Dermis lymphatic vessel endothelial cell (primary cell): Measurements from ENCODE around the gene PRAMEF7. TPM values are rescaled to one million over a fixed set of nuclear protein-coding genes. Genes with fewer than 3 reads are reported as not detected.

Experiments used
- total RNA-seq: library from RNA; depleted of rRNA; stranded (reverse); fragments of >200 nt; gene quantifications from 2 replicates; pipeline ENCODE4 v1.2.1, GENCODE V29; 2014

Gene PRAMEF7
- total RNA-seq = not detected in 2 replicates

DNA sequence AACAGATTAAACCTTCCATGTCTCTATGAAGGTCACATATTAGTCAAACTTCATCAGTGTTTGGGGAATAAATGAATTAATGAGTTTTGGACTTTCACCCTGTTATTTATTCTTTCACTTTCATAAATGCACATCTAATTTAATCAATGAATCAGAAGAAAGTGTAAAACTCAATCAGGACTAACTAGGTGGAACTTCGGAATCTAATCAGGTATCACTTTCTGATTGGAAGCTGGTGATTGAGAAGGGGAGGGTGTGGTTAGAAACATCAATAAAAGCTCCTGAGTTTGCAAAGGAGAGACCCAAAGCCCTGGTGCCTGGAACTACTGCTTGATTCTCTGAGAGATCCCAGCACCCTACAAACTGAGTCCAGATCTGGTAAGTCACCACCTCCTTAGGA is at the start of gene PRAMEF7:
Gene PRAMEF7, plus strand, starts transcription at position 301 of the 400 bp plus-strand sequence. CDS start 1,083 bp downstream, outside the sequence.

DNA sequence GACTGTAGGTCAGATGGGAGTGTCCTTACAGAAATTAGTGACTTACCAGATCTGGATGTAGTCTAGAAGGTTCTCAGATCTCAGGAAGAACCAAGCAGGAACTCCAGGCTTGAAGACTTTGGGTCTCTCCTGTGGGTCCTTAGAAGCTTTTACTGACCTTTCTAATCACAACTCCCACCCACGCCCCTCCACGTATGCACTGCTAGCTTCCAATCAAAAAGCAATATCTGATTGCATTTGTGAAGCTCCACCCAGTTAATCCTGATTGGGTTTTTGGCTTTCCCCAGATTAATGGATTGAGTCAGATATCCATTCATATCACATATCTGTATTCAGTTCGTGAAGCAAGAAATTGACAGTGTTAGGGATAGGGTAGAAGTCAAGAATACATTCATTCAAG is 30.3 kb upstream of the PRAMEF7 start, which contains the start of gene PRAMEF4:
Gene PRAMEF4, minus strand, starts transcription at position 101 of the 400 bp plus-strand sequence. CDS start 2,807 bp downstream, outside the sequence.

DNA sequence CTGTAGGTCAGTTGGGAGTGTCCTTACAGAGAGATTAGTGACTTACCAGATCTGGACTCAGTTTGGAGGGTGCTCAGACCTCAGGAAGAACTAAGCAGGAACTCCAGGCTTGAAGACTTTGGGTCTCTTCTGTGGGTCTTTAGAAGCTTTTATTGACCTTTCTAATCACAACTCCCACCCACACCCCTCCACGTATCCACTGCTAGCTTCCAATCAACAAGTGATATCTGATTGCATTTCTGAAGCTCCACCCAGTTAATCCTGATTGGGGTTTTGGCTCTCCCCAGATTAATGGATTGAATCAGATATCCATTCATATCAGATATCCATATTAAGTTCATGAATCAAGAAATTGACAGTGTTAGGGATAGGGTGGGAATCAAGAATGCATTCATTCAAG is 18.2 kb upstream of the PRAMEF7 start, which contains the start of gene PRAMEF10:
Gene PRAMEF10, minus strand, starts transcription at position 101 of the 400 bp plus-strand sequence. CDS start 2,423 bp downstream, outside the sequence.

DNA sequence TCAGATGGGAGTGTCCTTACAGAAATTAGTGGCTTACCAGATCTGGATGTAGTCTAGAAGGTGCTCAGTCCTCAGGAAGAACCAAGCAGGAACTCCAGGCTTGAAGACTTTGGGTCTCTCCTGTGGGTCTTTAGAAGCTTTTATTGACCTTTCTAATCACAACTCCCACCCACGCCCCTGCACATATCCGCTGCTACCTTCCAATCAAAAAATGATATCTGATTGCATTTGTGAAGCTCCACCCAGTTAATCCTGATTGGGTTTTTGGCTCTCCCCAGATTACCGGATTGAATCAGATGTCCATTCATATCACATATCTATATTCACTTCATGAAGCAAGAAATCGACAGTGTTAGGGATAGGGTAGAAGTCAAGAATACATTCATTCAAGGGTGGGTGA is 31.1 kb downstream of the PRAMEF7 start, which contains the start of gene PRAMEF6:
Gene PRAMEF6, minus strand, starts transcription at position 101 of the 400 bp plus-strand sequence. CDS start 5,062 bp downstream, outside the sequence.

Other genes with a start within 250 kb of the PRAMEF7 start
- not detected in 2 replicates for gene AADACL3, start 200.5 kb upstream of the PRAMEF7 start, total RNA-seq
- under 0.01 TPM in 1 of 2 replicates, not detected in the other for gene CFAP107, start 170.4 kb upstream of the PRAMEF7 start, total RNA-seq
- gene PRAMEF12, start 142.9 kb upstream of the PRAMEF7 start, total RNA-seq = not detected in 2 replicates
- under 0.01 TPM in 1 of 2 replicates, not detected in the other for gene PRAMEF1, start 125.2 kb upstream of the PRAMEF7 start, total RNA-seq
- not detected in 2 replicates for gene PRAMEF11, start 85.2 kb upstream of the PRAMEF7 start, total RNA-seq
- not detected in 2 replicates for gene HNRNPCL1, start 67.9 kb upstream of the PRAMEF7 start, total RNA-seq
- gene PRAMEF2, start 59.5 kb upstream of the PRAMEF7 start, total RNA-seq = not detected in 2 replicates
- not detected in 2 replicates for gene PRAMEF4, start 30.4 kb upstream of the PRAMEF7 start, total RNA-seq
- not detected in 2 replicates for gene PRAMEF10, start 18.3 kb upstream of the PRAMEF7 start, total RNA-seq
- gene PRAMEF6, start 31.0 kb downstream of the PRAMEF7 start, total RNA-seq = not detected in 2 replicates
- gene PRAMEF27, start 140.0 kb downstream of the PRAMEF7 start, total RNA-seq = not detected in 2 replicates
- not detected in 2 replicates for gene HNRNPCL3, start 144.2 kb downstream of the PRAMEF7 start, total RNA-seq
- gene PRAMEF25, start 154.2 kb downstream of the PRAMEF7 start, total RNA-seq = not detected in 2 replicates
- gene HNRNPCL2, start 200.2 kb downstream of the PRAMEF7 start, total RNA-seq = not detected in 2 replicates
- not detected in 2 replicates for gene PRAMEF26, start 239.4 kb downstream of the PRAMEF7 start, total RNA-seq
- not detected in 2 replicates for gene HNRNPCL4, start 249.0 kb downstream of the PRAMEF7 start, total RNA-seq